IMR-90 (cell line): Measurements from ENCODE around the gene BARX1.

ENCODE experiments used
- BHLHE40 ChIP-seq: fragments of 150-350 bp; IDR thresholded peaks from 2 replicates; pipeline ENCODE4 v1.6.1; 2016; ENCODE audit warnings: mild to moderate bottlenecking, low read depth, low read length
- CEBPB ChIP-seq: IDR thresholded peaks from 2 replicates; pipeline ENCODE4 v1.6.1; 2012; ENCODE audit warnings: low read depth, low read length, improper control_type of control experiment
- CHD1 ChIP-seq: IDR thresholded peaks from 2 replicates; pipeline ENCODE4 v1.6.1; 2012; ENCODE audit warnings: low read depth, low read length, improper control_type of control experiment
- CTCF ChIP-seq: conservative IDR thresholded peaks from 2 replicates; pipeline ENCODE4 v1.5.1; 2012; ENCODE audit warnings: mild to moderate bottlenecking, low read depth, low read length, improper control_type of control experiment
- MAFK ChIP-seq: IDR thresholded peaks from 2 replicates; pipeline ENCODE4 v1.6.1; 2012; ENCODE audit warnings: low read depth, low read length, improper control_type of control experiment
- MAZ ChIP-seq: IDR thresholded peaks from 2 replicates; pipeline ENCODE4 v1.6.1; 2012; ENCODE audit warnings: low read depth, mild to moderate bottlenecking, low read length, improper control_type of control experiment, moderate library complexity, borderline replicate concordance
- MXI1 ChIP-seq: IDR thresholded peaks from 2 replicates; pipeline ENCODE4 v1.6.1; 2012; ENCODE audit warnings: low read depth, mild to moderate bottlenecking, low read length, moderate library complexity, borderline replicate concordance
- POLR2A ChIP-seq: IDR thresholded peaks from 2 replicates; pipeline ENCODE4 v1.6.1; 2012; ENCODE audit warnings: mild to moderate bottlenecking, low read depth, low read length
- RAD21 ChIP-seq: IDR thresholded peaks from 2 replicates; pipeline ENCODE4 v1.6.1; 2012; ENCODE audit warnings: low read length, improper control_type of control experiment
- RCOR1 ChIP-seq: IDR thresholded peaks from 2 replicates; pipeline ENCODE4 v1.6.1; 2012; ENCODE audit warnings: mild to moderate bottlenecking, low read length, improper control_type of control experiment; ENCODE audit not compliant: insufficient replicate concordance
- RFX5 ChIP-seq: IDR thresholded peaks from 2 replicates; pipeline ENCODE4 v1.8.0; 2012; ENCODE audit warnings: low read depth, mild to moderate bottlenecking, low read length, moderate library complexity
- TF ChIP-seq, protein P1 (sequence below): fragments of 150-350 bp; IDR thresholded peaks from 2 replicates; pipeline ENCODE4 v1.6.1; 2017; ENCODE audit warnings: mild to moderate bottlenecking, antibody characterized with exemption, low read length, low read depth

DNA sequence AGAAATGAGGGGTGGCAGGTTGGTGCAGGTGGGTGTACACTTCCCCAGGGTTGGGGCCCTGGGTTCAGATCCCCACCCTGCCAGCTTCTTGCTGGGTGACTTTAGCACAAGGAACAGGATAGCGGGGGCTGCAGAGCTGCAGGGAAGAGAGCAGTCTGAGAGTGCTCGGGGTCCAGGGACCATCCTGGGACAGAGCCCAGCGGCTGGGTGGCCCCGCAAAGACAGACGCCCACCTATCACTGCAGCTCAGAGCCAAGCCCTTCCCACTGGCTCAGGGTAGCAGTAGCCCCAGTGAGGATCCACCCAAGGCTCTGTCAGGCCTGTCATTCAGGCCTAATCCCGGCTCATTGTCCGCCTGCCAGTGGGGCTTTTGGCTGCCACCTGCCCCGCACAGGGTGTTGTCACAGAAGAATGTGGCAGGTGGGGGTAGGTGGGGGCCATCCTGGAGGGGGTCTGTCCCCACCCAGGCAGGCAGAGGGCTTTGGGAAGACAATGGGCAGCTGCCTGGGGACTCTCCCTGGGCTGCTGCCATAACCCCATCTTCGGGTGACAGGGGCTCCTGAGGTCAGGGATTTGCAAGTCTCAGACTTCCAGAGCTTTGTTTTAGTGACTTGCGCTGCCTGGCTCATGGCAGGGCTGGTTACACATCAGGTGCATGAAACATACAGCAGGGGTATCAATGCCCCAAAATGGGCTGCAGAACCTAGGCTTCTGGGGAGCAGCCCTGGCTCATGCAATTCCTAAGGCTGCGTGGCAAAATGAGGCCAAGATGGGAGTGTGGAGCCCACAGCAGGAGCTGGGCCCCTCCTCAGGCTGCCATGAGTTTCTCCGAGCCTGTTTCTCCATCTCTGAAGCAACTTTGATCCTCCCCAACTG lies 52.1 kb downstream of the BARX1 start:
- no peak for TF ChIP-seq CTCF
- TF ChIP-seq POLR2A: no peak
- TF ChIP-seq MAFK: no peak
- no peak for TF ChIP-seq RCOR1
- TF ChIP-seq, protein P1, sequence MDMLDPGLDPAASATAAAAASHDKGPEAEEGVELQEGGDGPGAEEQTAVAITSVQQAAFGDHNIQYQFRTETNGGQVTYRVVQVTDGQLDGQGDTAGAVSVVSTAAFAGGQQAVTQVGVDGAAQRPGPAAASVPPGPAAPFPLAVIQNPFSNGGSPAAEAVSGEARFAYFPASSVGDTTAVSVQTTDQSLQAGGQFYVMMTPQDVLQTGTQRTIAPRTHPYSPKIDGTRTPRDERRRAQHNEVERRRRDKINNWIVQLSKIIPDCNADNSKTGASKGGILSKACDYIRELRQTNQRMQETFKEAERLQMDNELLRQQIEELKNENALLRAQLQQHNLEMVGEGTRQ: no peak
- TF ChIP-seq CHD1: no peak
- TF ChIP-seq RAD21: no peak
- no peak for TF ChIP-seq RFX5
- TF ChIP-seq CEBPB: no peak
- TF ChIP-seq MAZ: no peak
- TF ChIP-seq MXI1: no peak
- TF ChIP-seq BHLHE40: no peak
